OCI-LY3 (cell line): ENCODE measurements around the gene GLP1R.

Source experiments
- EZH2phosphoT487 ChIP-seq: fragments of 200-600 bp; shearing (Covaris generic); IDR thresholded peaks from 2 replicates; pipeline ENCODE4 v1.6.1; 2018; ENCODE audit warnings: antibody characterized with exemption, mixed run types, low read depth
- TF ChIP-seq, protein P1 (sequence below): fragments of 200-600, 300-600 bp; sonication (generic); IDR thresholded peaks from 2 replicates; pipeline ENCODE4 v1.5.1; 2014; ENCODE audit warnings: antibody characterized with exemption, low read length, low read depth

DNA sequence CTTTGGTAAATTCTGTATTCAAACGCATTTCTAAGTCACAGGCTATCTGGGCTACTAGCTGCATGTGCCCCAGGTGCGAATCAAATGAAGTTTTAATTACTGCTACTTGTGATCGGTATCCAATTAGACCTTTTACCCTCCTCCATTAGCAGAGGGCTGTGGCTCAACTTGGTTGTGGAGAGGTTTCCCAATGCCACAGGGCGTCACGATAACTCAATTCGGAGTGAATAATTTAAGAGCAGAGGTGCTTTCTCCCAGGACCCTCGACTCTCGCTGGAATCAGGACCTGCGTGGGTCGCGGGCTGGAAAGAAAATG lies 65.8 kb downstream of the GLP1R start:
- TF ChIP-seq, protein P1, sequence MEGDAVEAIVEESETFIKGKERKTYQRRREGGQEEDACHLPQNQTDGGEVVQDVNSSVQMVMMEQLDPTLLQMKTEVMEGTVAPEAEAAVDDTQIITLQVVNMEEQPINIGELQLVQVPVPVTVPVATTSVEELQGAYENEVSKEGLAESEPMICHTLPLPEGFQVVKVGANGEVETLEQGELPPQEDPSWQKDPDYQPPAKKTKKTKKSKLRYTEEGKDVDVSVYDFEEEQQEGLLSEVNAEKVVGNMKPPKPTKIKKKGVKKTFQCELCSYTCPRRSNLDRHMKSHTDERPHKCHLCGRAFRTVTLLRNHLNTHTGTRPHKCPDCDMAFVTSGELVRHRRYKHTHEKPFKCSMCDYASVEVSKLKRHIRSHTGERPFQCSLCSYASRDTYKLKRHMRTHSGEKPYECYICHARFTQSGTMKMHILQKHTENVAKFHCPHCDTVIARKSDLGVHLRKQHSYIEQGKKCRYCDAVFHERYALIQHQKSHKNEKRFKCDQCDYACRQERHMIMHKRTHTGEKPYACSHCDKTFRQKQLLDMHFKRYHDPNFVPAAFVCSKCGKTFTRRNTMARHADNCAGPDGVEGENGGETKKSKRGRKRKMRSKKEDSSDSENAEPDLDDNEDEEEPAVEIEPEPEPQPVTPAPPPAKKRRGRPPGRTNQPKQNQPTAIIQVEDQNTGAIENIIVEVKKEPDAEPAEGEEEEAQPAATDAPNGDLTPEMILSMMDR = no peak
- no peak for TF ChIP-seq EZH2phosphoT487
